Spinal cord (tissue), 10 donors: ENCODE results near the gene SAMD5. TPM values are rescaled to one million over a fixed set of nuclear protein-coding genes. Genes with fewer than 3 reads are reported as not detected.

Experiments
- DNase-seq, 6 donors: peaks; one replicate each; pipeline versions ENCODE4 v3.0.0 to v3.0.0-alpha.2; 2013 to 2015; ENCODE audit warnings: low spot score in 6 of 6, low read depth in 4 of 6
- H3K27ac ChIP-seq: one replicate; pipeline ENCODE4 v1.5.1; 2013; ENCODE audit warnings: low read depth, low read length, control low read depth
- H3K27me3 ChIP-seq: one replicate; pipeline ENCODE4 v1.6.1; 2013; ENCODE audit warnings: low read length; ENCODE audit not compliant: control insufficient read depth, insufficient read depth
- H3K36me3 ChIP-seq: one replicate; pipeline ENCODE4 v1.6.1; 2013; ENCODE audit warnings: low read length; ENCODE audit not compliant: control insufficient read depth, insufficient read depth
- H3K4me1 ChIP-seq: one replicate; pipeline ENCODE4 v1.6.1; 2013; ENCODE audit warnings: low read length; ENCODE audit not compliant: control insufficient read depth, insufficient read depth
- H3K4me3 ChIP-seq: one replicate; pipeline ENCODE4 v1.5.1; 2013; ENCODE audit warnings: low read depth, low read length, control low read depth
- H3K9me3 ChIP-seq: one replicate; pipeline ENCODE4 v1.6.1; 2013; ENCODE audit warnings: low read length; ENCODE audit not compliant: control insufficient read depth, insufficient read depth
- WGBS: methylation state at CpG from one replicate; pipeline ENCODE4 v1.1.5; 2013; ENCODE audit warnings: missing lambda C conversion rate; ENCODE audit not compliant: insufficient coverage; 5-methylcytosine and 5-hydroxymethylcytosine counted together
- long read RNA-seq, 4 donors: transcript quantifications; one replicate each; lab custom pipeline, GENCODE V29; 2026
- polyA plus RNA-seq, 2 donors: library from polyadenylated mRNA; unstranded; fragments of 120-200 nt; gene quantifications; one replicate each; pipeline ENCODE4 v1.2.1, GENCODE V29; 2013; ENCODE audit not compliant: insufficient read length in 2 of 2
- total RNA-seq, 2 donors: library from RNA; depleted of rRNA in 1 of 2; stranded (reverse); fragments of 120-200 nt in 1 of 2; fragments of >200 nt in 1 of 2; gene quantifications; one replicate each; pipeline versions ENCODE4 v1.2.3 to v1.2.4, GENCODE V29; 2013 to 2014
- donor health status: healthy.

SAMD5 gene
- total RNA-seq (1 to 10 TPM; 7.8 to 9.2 TPM), polyA plus RNA-seq (1 to 10 TPM; 3.5 to 4.3 TPM)
- long read RNA-seq, donor 1 = 0 reads
- long read RNA-seq, donor 2 = 0 reads
- long read RNA-seq, donor 3, full-length matches to known transcripts = 1 of 1 reads
- long read RNA-seq, donor 3, partial matches to known transcripts = 0 of 1 reads
- long read RNA-seq, donor 3, other reads (novel, unspliced or antisense) = 0 of 1 reads
- long read RNA-seq, donor 4, full-length matches to known transcripts = 2 of 2 reads
- long read RNA-seq, donor 4, partial matches to known transcripts = 0 of 2 reads
- long read RNA-seq, donor 4, other reads (novel, unspliced or antisense) = 0 of 2 reads

- Histone ChIP-seq H3K9me3 (no peaks in the 10 kb centered on the region), H3K4me1 (peaks cover 21% of the 10 kb centered on the region), H3K36me3 (no peaks in the 10 kb centered on the region), H3K27ac (peak within 1 kb of the TSS; percentile 85), H3K4me3 (peak within 1 kb of the TSS; percentile 76), H3K27me3 (peaks cover 25% of the 10 kb centered on the region)
- under 1% methylated on average over 89 of the region's 90 CpGs for WGBS
- peak in 4 of 6 donors; percentile 9 to 80 (median 57) for DNase-seq
Measured at GRCh38 chr6:147508042-147508865, at the start of gene SAMD5. Gene SAMD5, plus strand, starts transcription at chr6:147508690. Its CDS starts 239 bp downstream, at chr6:147508929.

- Histone ChIP-seq H3K27me3 (no peaks in the 10 kb centered on the region), H3K4me1 (no peaks in the 10 kb centered on the region), H3K9me3 (no peaks in the 10 kb centered on the region), H3K4me3 (no peak overlapping the region), H3K27ac (no peak overlapping the region), H3K36me3 (no peaks in the 10 kb centered on the region)
- no peak for DNase-seq
- no CpG with 5 or more reads among the region's 1 CpG for WGBS
Measured at GRCh38 chr6:147459780-147460179, 48.7 kb upstream of the SAMD5 start.

- Histone ChIP-seq H3K4me3 (no peak overlapping the region), H3K36me3 (no peaks in the 10 kb centered on the region), H3K27ac (no peak overlapping the region), H3K27me3 (no peaks in the 10 kb centered on the region), H3K4me1 (no peaks in the 10 kb centered on the region), H3K9me3 (no peaks in the 10 kb centered on the region)
- no CpG with 5 or more reads among the region's 1 CpG for WGBS
- DNase-seq = no peak
Measured at GRCh38 chr6:147463651-147464050, 44.8 kb upstream of the SAMD5 start.

- H3K27me3 ChIP-seq = no peaks in the 10 kb centered on the region
- peak in 1 of 6 donors; percentile 22 for DNase-seq
- 100% methylated on average over 1 of the region's 5 CpGs for WGBS
Measured at GRCh38 chr6:147467428-147467827, 41.1 kb upstream of the SAMD5 start.

GRCh38 chr6:147467886-147468285, 40.6 kb upstream of the SAMD5 start:
- peak in 1 of 6 donors; percentile 76 for DNase-seq

More at GRCh38 chr6:147467428-147467827, 41.1 kb upstream of the SAMD5 start:
- Histone ChIP-seq H3K36me3 (no peaks in the 10 kb centered on the region), H3K27ac (no peak overlapping the region), H3K4me1 (no peaks in the 10 kb centered on the region), H3K4me3 (no peak overlapping the region), H3K9me3 (no peaks in the 10 kb centered on the region)

GRCh38 chr6:147468634-147469033, 39.9 kb upstream of the SAMD5 start:
- H3K4me1 ChIP-seq = no peaks in the 10 kb centered on the region
- no peaks in the 10 kb centered on the region for H3K27me3 ChIP-seq
- no peaks in the 10 kb centered on the region for H3K36me3 ChIP-seq
- no peak overlapping the region for H3K4me3 ChIP-seq
- no peak for DNase-seq
- 81% methylated on average over 1 of the region's 2 CpGs for WGBS
- peaks cover 5% of the 10 kb centered on the region for H3K9me3 ChIP-seq
- H3K27ac ChIP-seq = no peak overlapping the region

More at GRCh38 chr6:147467886-147468285, 40.6 kb upstream of the SAMD5 start:
- no CpG with 5 or more reads among the region's 2 CpGs for WGBS
- Histone ChIP-seq H3K27ac (no peak overlapping the region), H3K36me3 (no peaks in the 10 kb centered on the region), H3K4me3 (no peak overlapping the region), H3K27me3 (no peaks in the 10 kb centered on the region), H3K4me1 (no peaks in the 10 kb centered on the region), H3K9me3 (peaks cover under 1% of the 10 kb centered on the region)

GRCh38 chr6:147479857-147480256, 28.6 kb upstream of the SAMD5 start:
- H3K4me1 ChIP-seq = no peaks in the 10 kb centered on the region
- no peak overlapping the region for H3K27ac ChIP-seq
- no peak for DNase-seq
- WGBS = no CpG with 5 or more reads among the region's 2 CpGs
- no peak overlapping the region for H3K4me3 ChIP-seq
- H3K9me3 ChIP-seq = peaks cover 7% of the 10 kb centered on the region
- H3K36me3 ChIP-seq = no peaks in the 10 kb centered on the region
- no peaks in the 10 kb centered on the region for H3K27me3 ChIP-seq

GRCh38 chr6:147486683-147487082, 21.8 kb upstream of the SAMD5 start:
- Histone ChIP-seq H3K27ac (no peak overlapping the region), H3K9me3 (peaks cover 7% of the 10 kb centered on the region), H3K4me3 (no peak overlapping the region), H3K4me1 (no peaks in the 10 kb centered on the region), H3K27me3 (no peaks in the 10 kb centered on the region), H3K36me3 (no peaks in the 10 kb centered on the region)
- DNase-seq = peak in 1 of 6 donors; percentile 5

GRCh38 chr6:147497472-147497871, 11.0 kb upstream of the SAMD5 start:
- no peaks in the 10 kb centered on the region for H3K27me3 ChIP-seq
- H3K27ac ChIP-seq = no peak overlapping the region
- H3K36me3 ChIP-seq = no peaks in the 10 kb centered on the region
- no peak for DNase-seq
- H3K9me3 ChIP-seq = peaks cover 3% of the 10 kb centered on the region
- H3K4me3 ChIP-seq = no peak overlapping the region
- H3K4me1 ChIP-seq = no peaks in the 10 kb centered on the region
- WGBS = no CpG with 5 or more reads among the region's 1 CpG
